SK-N-SH (cell line): ENCODE measurements around the gene ITGB6.

Experiments
- CTCF ChIP-seq: fragments of 200-600 bp; sonication (generic); IDR thresholded peaks from 2 replicates; pipeline ENCODE4 v1.6.1; 2017; ENCODE audit warnings: antibody characterized with exemption, mild to moderate bottlenecking, moderate library complexity
- EZH2phosphoT487 ChIP-seq: fragments of 200-600 bp; sonication (generic); IDR thresholded peaks from 2 replicates; pipeline ENCODE4 v1.6.1; 2017; ENCODE audit warnings: low read depth, mixed run types, mild to moderate bottlenecking, antibody characterized with exemption, moderate library complexity, borderline replicate concordance
- FOXJ3 ChIP-seq: sonication (generic); formaldehyde crosslinking; IDR thresholded peaks from 2 replicates; pipeline ENCODE4 v1.5.1; 2020; ENCODE audit warnings: mild to moderate bottlenecking, missing genetic modification reagents
- FOXM1 ChIP-seq: IDR thresholded peaks from 2 replicates; pipeline ENCODE4 v1.4.0; 2012; ENCODE audit warnings: low read depth, mild to moderate bottlenecking
- JUND ChIP-seq: IDR thresholded peaks from 2 replicates; pipeline ENCODE4 v1.4.0; 2012
- MAX ChIP-seq: IDR thresholded peaks from 2 replicates; pipeline ENCODE4 v1.4.0; 2012; ENCODE audit warnings: low read depth
- MEF2A ChIP-seq: IDR thresholded peaks from 2 replicates; pipeline ENCODE4 v1.4.0; 2012; ENCODE audit warnings: low read depth, borderline replicate concordance
- MXI1 ChIP-seq: IDR thresholded peaks from 2 replicates; pipeline ENCODE4 v1.6.1; 2012; ENCODE audit warnings: mild to moderate bottlenecking, low read depth, low read length, improper control_type of control experiment
- NRF1 ChIP-seq: IDR thresholded peaks from 2 replicates; pipeline ENCODE4 v1.6.1; 2012; ENCODE audit warnings: low read depth, mild to moderate bottlenecking, low read length
- PBX3 ChIP-seq: IDR thresholded peaks from 2 replicates; pipeline ENCODE4; 2012
- POLR2AphosphoS5 ChIP-seq: IDR thresholded peaks from 2 replicates; pipeline ENCODE4 v1.6.1; 2012; ENCODE audit warnings: low read depth, low read length
- REST ChIP-seq: IDR thresholded peaks from 2 replicates; pipeline ENCODE4 v1.6.1; 2012; ENCODE audit warnings: mild to moderate bottlenecking, low read depth, low read length, moderate library complexity
- RFX5 ChIP-seq: IDR thresholded peaks from 2 replicates; pipeline ENCODE4 v1.6.1; 2012; ENCODE audit warnings: mild to moderate bottlenecking, improper control_type of control experiment, low read length
- USF2 ChIP-seq: fragments of 150-350 bp; IDR thresholded peaks from 2 replicates; pipeline ENCODE4 v1.6.1; 2017; ENCODE audit warnings: antibody characterized with exemption, low read length, low read depth, borderline replicate concordance

GRCh38 chr2:160156665-160157064, 43.4 kb downstream of the ITGB6 start:
- no peak for TF ChIP-seq RFX5
- no peak for TF ChIP-seq CTCF
- no peak for TF ChIP-seq POLR2AphosphoS5
- TF ChIP-seq MXI1, result no peak
- TF ChIP-seq EZH2phosphoT487, result no peak
- TF ChIP-seq MEF2A, result no peak
- TF ChIP-seq MAX, result no peak
- no peak for TF ChIP-seq USF2
- TF ChIP-seq FOXM1, result no peak
- no peak for TF ChIP-seq JUND
- no peak for TF ChIP-seq REST
- no peak for TF ChIP-seq PBX3
- no peak for TF ChIP-seq FOXJ3 (CRISPR knock-in tag)
- no peak for TF ChIP-seq NRF1
